A549 (cell line): ENCODE data around the gene ITPKB.

Source experiments
- CEBPB ChIP-seq, 2 experiments: fragments of >200 bp in 1 of 2; sonication (Bioruptor Twin) in 1 of 2; formaldehyde crosslinking in 1 of 2; IDR thresholded peaks; 2 replicates each; pipeline ENCODE4 v1.6.1; 2012 to 2016
- EP300 ChIP-seq, 2 experiments: fragments of >200 bp; sonication (Bioruptor Twin); formaldehyde crosslinking; IDR thresholded peaks; 2 replicates in 1 of 2; 3 replicates in 1 of 2; pipeline ENCODE4 v1.6.1; 2016 to 2017
- ESRRA ChIP-seq: fragments of 150-350 bp; IDR thresholded peaks from 2 replicates; pipeline ENCODE4 v1.6.1; 2014; ENCODE audit warnings: mild to moderate bottlenecking, low read length, borderline replicate concordance
- HDAC2 ChIP-seq: fragments of 200-600 bp; sonication (generic); IDR thresholded peaks from 2 replicates; pipeline ENCODE4 v1.6.1; 2016
- JUN ChIP-seq, 2 experiments: fragments of >200 bp; sonication (Bioruptor Twin); formaldehyde crosslinking; IDR thresholded peaks; 2 replicates in 1 of 2; 3 replicates in 1 of 2; pipeline ENCODE4 v1.6.1; 2016 to 2017
- NR3C1 ChIP-seq: fragments of >200 bp; sonication (Bioruptor Twin); formaldehyde crosslinking; IDR thresholded peaks from 3 replicates; pipeline ENCODE4 v1.6.1; 2017
- POLR2A ChIP-seq: IDR thresholded peaks from 2 replicates; pipeline ENCODE4 v1.6.1; 2012; ENCODE audit warnings: mild to moderate bottlenecking, low read length
- RFX5 ChIP-seq: fragments of 450-650 bp; IDR thresholded peaks from 2 replicates; pipeline ENCODE4 v1.7.1; 2014; ENCODE audit warnings: antibody characterized with exemption, mild to moderate bottlenecking, moderate library complexity
- SMC3 ChIP-seq: fragments of >200 bp; sonication (Bioruptor Twin); formaldehyde crosslinking; IDR thresholded peaks from 3 replicates; pipeline ENCODE4 v1.6.1; 2018; ENCODE audit warnings: inconsistent platforms
- USF2 ChIP-seq: fragments of 450-650 bp; IDR thresholded peaks from 2 replicates; pipeline ENCODE4 v1.6.1; 2014; ENCODE audit warnings: antibody characterized with exemption
- TF ChIP-seq, protein P1 (sequence below): fragments of >200 bp; sonication (Bioruptor Twin); formaldehyde crosslinking; IDR thresholded peaks from 3 replicates; pipeline ENCODE4 v1.5.1; 2016

DNA sequence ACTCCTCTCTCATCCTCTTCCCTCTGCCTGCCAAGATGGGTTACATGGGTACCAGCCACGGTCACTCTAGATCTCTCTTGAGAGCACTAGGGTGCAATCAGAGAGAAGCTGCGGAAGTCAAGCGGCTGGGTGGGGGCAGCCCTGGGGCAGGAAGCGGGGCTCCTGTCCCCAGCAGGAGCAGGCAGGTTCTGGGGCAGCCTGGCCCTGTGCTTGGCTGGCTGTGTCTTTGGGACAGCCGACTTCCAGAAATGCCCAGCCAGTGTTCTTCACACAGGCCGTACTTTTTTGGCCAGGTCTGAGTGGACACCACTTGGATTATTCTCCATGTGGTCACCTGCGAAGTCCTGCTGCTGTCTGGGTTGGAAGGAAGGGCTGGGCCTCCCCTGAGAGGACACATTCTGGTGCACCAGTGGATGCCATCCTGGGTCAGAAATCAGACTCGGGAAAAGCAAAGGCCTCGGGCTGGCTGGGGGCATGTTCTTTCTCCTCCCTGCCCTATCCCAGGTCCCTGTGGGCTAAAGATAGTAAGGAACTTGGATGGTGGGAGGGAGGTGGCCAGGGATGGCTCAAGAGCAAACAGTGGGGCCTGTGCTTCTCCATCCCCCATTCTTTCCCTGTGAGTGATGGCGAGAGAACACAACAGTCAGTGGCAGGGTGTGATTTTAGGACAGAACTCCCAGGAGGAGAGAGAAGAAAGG lies 93.7 kb downstream of the ITPKB start:
- TF ChIP-seq, protein P1, sequence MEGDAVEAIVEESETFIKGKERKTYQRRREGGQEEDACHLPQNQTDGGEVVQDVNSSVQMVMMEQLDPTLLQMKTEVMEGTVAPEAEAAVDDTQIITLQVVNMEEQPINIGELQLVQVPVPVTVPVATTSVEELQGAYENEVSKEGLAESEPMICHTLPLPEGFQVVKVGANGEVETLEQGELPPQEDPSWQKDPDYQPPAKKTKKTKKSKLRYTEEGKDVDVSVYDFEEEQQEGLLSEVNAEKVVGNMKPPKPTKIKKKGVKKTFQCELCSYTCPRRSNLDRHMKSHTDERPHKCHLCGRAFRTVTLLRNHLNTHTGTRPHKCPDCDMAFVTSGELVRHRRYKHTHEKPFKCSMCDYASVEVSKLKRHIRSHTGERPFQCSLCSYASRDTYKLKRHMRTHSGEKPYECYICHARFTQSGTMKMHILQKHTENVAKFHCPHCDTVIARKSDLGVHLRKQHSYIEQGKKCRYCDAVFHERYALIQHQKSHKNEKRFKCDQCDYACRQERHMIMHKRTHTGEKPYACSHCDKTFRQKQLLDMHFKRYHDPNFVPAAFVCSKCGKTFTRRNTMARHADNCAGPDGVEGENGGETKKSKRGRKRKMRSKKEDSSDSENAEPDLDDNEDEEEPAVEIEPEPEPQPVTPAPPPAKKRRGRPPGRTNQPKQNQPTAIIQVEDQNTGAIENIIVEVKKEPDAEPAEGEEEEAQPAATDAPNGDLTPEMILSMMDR = no peak
- TF ChIP-seq ESRRA (no peak), POLR2A (no peak), HDAC2 (no peak), JUN (IDR thresholded peaks at IDR 0.05) (no peak), EP300 (IDR thresholded peaks at IDR 0.05) (no peak), SMC3 (no peak), CEBPB (IDR thresholded peaks at IDR 0.05) (no peak), RFX5 (no peak), USF2 (no peak), NR3C1 (no peak)
